Liver (tissue), 9 donors: ENCODE data around the gene TSSC4. TPM values are rescaled to one million over a fixed set of nuclear protein-coding genes. Genes with fewer than 3 reads are reported as not detected.

ENCODE experiments used
- DNase-seq: peaks from one replicate; pipeline ENCODE4 v3.0.0-alpha.2; 2017; ENCODE audit warnings: low spot score
- H3K27ac ChIP-seq, 2 donors: one replicate each; pipeline ENCODE4 v1.7.0; 2013; ENCODE audit warnings: inconsistent platforms in 2 of 2, low read length in 2 of 2, control low read depth in 1 of 2, low read depth in 1 of 2, mild to moderate bottlenecking in 1 of 2
- H3K27me3 ChIP-seq, 4 donors: one replicate each; pipeline versions ENCODE4 v1.6.1 to v1.7.0; 2013; ENCODE audit warnings: low read length in 3 of 4, inconsistent platforms in 1 of 4, mild to moderate bottlenecking in 1 of 4, moderate library complexity in 1 of 4; ENCODE audit not compliant: control insufficient read depth in 4 of 4, insufficient read depth in 4 of 4
- H3K36me3 ChIP-seq, 4 donors: one replicate each; pipeline versions ENCODE4 v1.6.1 to v1.7.0; 2013; ENCODE audit warnings: low read length in 3 of 4, mild to moderate bottlenecking in 3 of 4, low read depth in 1 of 4, moderate library complexity in 1 of 4; ENCODE audit not compliant: control insufficient read depth in 4 of 4, insufficient read depth in 3 of 4
- H3K4me1 ChIP-seq, 4 donors: one replicate each; pipeline versions ENCODE4 v1.6.1 to v1.7.0; 2013; ENCODE audit warnings: low read length in 3 of 4, mild to moderate bottlenecking in 3 of 4, moderate library complexity in 1 of 4; ENCODE audit not compliant: control insufficient read depth in 4 of 4, insufficient read depth in 4 of 4
- H3K4me3 ChIP-seq, 3 donors: one replicate each; pipeline versions ENCODE4 v1.6.1 to v1.7.0; 2013; ENCODE audit warnings: low read length in 3 of 3, control low read depth in 1 of 3, low read depth in 1 of 3, mild to moderate bottlenecking in 1 of 3
- H3K9ac ChIP-seq, 2 donors: one replicate each; pipeline ENCODE4 v1.7.0; 2013; ENCODE audit warnings: low read length in 2 of 2, mild to moderate bottlenecking in 2 of 2, moderate library complexity in 2 of 2, control low read depth in 1 of 2, low read depth in 1 of 2
- H3K9me3 ChIP-seq, 4 donors: one replicate each; pipeline versions ENCODE4 v1.6.1 to v1.7.0; 2013; ENCODE audit warnings: low read length in 3 of 4; ENCODE audit not compliant: control insufficient read depth in 4 of 4
- EGR1 ChIP-seq, 2 donors: IDR thresholded peaks; 2 replicates each; pipeline ENCODE4 v1.6.1; 2016 to 2018; ENCODE audit warnings: antibody characterized with exemption in 2 of 2, low read depth in 2 of 2
- FOXA1 ChIP-seq: IDR thresholded peaks from 2 replicates; pipeline ENCODE4 v1.6.1; 2016; ENCODE audit warnings: antibody characterized with exemption
- GABPA ChIP-seq, 2 donors: IDR thresholded peaks in 1 of 2; conservative IDR thresholded peaks in 1 of 2; 2 replicates each; pipeline ENCODE4 v1.6.1; 2016; ENCODE audit warnings: antibody characterized with exemption in 2 of 2, mild to moderate bottlenecking in 1 of 2, moderate library complexity in 1 of 2
- HNF4A ChIP-seq, 2 donors: conservative IDR thresholded peaks; 2 replicates each; pipeline ENCODE4 v1.6.1; 2016; ENCODE audit warnings: antibody characterized with exemption in 2 of 2, mild to moderate bottlenecking in 2 of 2
- JUND ChIP-seq, 2 donors: IDR thresholded peaks; 2 replicates each; pipeline ENCODE4 v1.6.1; 2016; ENCODE audit warnings: antibody characterized with exemption in 2 of 2
- MAX ChIP-seq: IDR thresholded peaks from 2 replicates; pipeline ENCODE4 v1.6.1; 2016; ENCODE audit warnings: antibody characterized with exemption
- RAD21 ChIP-seq, 2 donors: IDR thresholded peaks; 2 replicates each; pipeline ENCODE4 v1.6.1; 2016; ENCODE audit warnings: antibody characterized with exemption in 2 of 2, mild to moderate bottlenecking in 2 of 2
- REST ChIP-seq: IDR thresholded peaks from 2 replicates; pipeline ENCODE4 v1.6.1; 2016; ENCODE audit warnings: antibody characterized with exemption, mild to moderate bottlenecking
- SP1 ChIP-seq: IDR thresholded peaks from 2 replicates; pipeline ENCODE4 v1.6.1; 2018; ENCODE audit warnings: antibody characterized with exemption, mild to moderate bottlenecking
- TAF1 ChIP-seq: conservative IDR thresholded peaks from 2 replicates; pipeline ENCODE4 v1.6.1; 2016; ENCODE audit warnings: antibody characterized with exemption, mild to moderate bottlenecking
- YY1 ChIP-seq: IDR thresholded peaks from 2 replicates; pipeline ENCODE4 v1.6.1; 2016; ENCODE audit warnings: antibody characterized with exemption, mild to moderate bottlenecking
- WGBS: extraction: QIAGEN DNeasy Blood & Tissue Kit; methylation state at CpG from one replicate; pipeline ENCODE4 v1.1.7; 2013; 5-methylcytosine and 5-hydroxymethylcytosine counted together
- polyA plus RNA-seq, 2 donors: library from polyadenylated mRNA; stranded (reverse) in 1 of 2; unstranded in 1 of 2; fragments of 200-250 nt in 1 of 2; fragments of >200 nt in 1 of 2; fragmentation: Nextera tagmentation in 1 of 2; extraction: Ambion mirVana in 1 of 2; gene quantifications; one replicate each; pipeline versions ENCODE4 v1.2.1 to v1.2.3, GENCODE V29; 2013 to 2015
- total RNA-seq, 2 donors: library from RNA; depleted of rRNA; stranded (reverse); fragments of >200 nt; gene quantifications; one replicate each; pipeline ENCODE4 v1.2.3, GENCODE V29; 2014
- TF ChIP-seq, protein P1 (sequence below): IDR thresholded peaks from 2 replicates; pipeline ENCODE4 v1.6.1; 2016; ENCODE audit warnings: antibody characterized with exemption
- donor health status: healthy.
- donor health status: healthy.
- donor health status: healthy.
- donor health status: healthy.
- donor health status: healthy.

TSSC4 gene
- total and polyA plus RNA-seq, 4 donors, result 15.8 to 19.1 (median 17.6) TPM

GRCh38 chr11:2451916-2452315 is 51.4 kb downstream of the TSSC4 start (continued):
- TF ChIP-seq EGR1 (IDR thresholded peaks at IDR 0.05; ENCODE audit: low read depth in 2 of 2), result no peak
- TF ChIP-seq, protein P1, sequence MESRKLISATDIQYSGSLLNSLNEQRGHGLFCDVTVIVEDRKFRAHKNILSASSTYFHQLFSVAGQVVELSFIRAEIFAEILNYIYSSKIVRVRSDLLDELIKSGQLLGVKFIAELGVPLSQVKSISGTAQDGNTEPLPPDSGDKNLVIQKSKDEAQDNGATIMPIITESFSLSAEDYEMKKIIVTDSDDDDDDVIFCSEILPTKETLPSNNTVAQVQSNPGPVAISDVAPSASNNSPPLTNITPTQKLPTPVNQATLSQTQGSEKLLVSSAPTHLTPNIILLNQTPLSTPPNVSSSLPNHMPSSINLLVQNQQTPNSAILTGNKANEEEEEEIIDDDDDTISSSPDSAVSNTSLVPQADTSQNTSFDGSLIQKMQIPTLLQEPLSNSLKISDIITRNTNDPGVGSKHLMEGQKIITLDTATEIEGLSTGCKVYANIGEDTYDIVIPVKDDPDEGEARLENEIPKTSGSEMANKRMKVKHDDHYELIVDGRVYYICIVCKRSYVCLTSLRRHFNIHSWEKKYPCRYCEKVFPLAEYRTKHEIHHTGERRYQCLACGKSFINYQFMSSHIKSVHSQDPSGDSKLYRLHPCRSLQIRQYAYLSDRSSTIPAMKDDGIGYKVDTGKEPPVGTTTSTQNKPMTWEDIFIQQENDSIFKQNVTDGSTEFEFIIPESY, result no peak
- no peak for TF ChIP-seq RAD21 (IDR thresholded peaks at IDR 0.05)

DNA sequence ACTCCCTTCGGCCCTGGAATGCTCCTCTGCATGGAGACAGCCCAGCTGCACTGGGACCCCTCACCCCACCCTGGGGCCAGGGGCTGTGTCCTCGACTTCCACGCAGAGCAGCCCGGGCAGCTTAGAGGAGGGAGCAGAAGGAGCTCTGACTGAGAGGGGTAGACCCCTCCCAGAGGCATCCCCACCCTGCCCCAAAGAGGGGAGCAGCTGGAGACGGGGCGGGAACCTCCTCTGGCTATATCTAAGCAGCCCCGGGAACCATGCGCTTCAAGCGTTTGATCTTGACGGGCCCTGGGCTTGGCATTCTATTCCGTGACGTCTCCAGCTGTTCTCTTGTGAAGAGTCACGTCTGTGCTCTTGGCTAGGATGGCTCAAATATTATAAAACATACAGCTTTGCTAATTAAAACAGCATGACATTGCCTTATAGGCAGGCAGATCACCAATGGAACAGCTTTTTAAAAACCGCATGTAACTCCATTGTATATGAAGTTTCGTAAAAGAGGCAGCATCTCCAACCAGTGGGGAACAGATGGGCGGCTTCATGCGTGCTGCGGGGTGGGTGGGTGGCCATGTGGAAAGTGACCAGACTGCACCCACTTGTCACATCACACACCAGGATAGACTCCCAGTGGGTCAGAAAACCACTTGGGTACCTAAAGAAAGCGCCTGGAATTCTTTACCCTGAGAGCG is 51.9 kb downstream of the TSSC4 start:
- no peaks in the 10 kb centered on the region for H3K9me3 ChIP-seq
- H3K27ac ChIP-seq, result no peak overlapping the region
- no peak overlapping the region for H3K4me3 ChIP-seq
- WGBS, result 71% methylated on average over 20 of the region's 20 CpGs
- no peak for DNase-seq
- no peaks in the 10 kb centered on the region for H3K36me3 ChIP-seq
- TF ChIP-seq JUND (IDR thresholded peaks at IDR 0.05) (no peak), REST (no peak), RAD21 (IDR thresholded peaks at IDR 0.05) (no peak), TAF1 (no peak), SP1 (no peak)
- no peaks in the 10 kb centered on the region for H3K4me1 ChIP-seq
- no peak overlapping the region for H3K9ac ChIP-seq
- no peaks in the 10 kb centered on the region for H3K27me3 ChIP-seq

DNA sequence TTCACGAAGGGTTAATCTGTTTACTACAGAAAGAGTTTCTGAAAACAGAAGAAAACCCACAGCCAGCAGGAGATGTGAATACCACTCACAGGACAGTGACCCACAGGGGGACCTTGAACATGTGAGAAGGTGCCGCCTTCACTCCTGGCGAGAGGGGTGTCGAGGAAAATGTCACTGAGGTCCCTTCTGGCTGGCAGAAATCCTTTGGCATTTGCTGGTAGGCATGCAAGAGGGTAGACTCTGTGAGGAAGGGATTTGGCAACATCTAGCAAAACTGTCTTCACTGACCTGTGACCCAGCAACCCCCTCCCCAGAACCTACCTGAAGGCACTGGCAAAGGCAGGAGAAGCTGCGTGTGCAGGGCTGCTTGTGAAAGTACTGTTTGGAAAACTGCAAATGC is 52.9 kb downstream of the TSSC4 start:
- no peak overlapping the region for H3K9ac ChIP-seq
- no peaks in the 10 kb centered on the region for H3K9me3 ChIP-seq
- H3K27me3 ChIP-seq, result no peaks in the 10 kb centered on the region
- no peaks in the 10 kb centered on the region for H3K4me1 ChIP-seq
- 90% methylated on average over 5 of the region's 5 CpGs for WGBS
- DNase-seq, result no peak
- no peak overlapping the region for H3K4me3 ChIP-seq
- TF ChIP-seq TAF1 (no peak), MAX (no peak), FOXA1 (no peak), YY1 (no peak), REST (no peak), JUND (IDR thresholded peaks at IDR 0.05) (no peak), EGR1 (IDR thresholded peaks at IDR 0.05; ENCODE audit: low read depth in 2 of 2) (no peak), GABPA (IDR thresholded peaks at IDR 0.05 in 1 of 2, conservative IDR thresholded peaks at IDR 0.05 in 1 of 2) (no peak), HNF4A (conservative IDR thresholded peaks at IDR 0.05) (no peak)
- H3K36me3 ChIP-seq, result no peaks in the 10 kb centered on the region
- no peak overlapping the region for H3K27ac ChIP-seq
